ENCODE data around the gene TAX1BP3.

TAX1BP3 gene

DNA sequence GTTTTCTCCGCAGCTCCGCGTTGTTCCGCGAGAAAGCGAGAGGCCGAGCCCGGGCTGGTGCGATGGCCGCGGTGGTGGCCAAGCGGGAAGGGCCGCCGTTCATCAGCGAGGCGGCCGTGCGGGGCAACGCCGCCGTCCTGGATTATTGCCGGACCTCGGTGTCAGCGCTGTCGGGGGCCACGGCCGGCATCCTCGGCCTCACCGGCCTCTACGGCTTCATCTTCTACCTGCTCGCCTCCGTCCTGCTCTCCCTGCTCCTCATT lies 638 bp upstream of the TAX1BP3 start:
- Histone ChIP-seq H3K36me3 (peaks cover 6% of the 10 kb centered on the region), H3K4me3 (ENCODE audit: low read depth in 1 of 2, low read length in 1 of 2) (peak overlapping the region; percentile 74 to 94), H3K9me3 (no peaks in the 10 kb centered on the region), H3K27ac (peak overlapping the region; percentile 77), H3K4me1 (ENCODE audit: control insufficient read depth in 1 of 2, insufficient read depth in 1 of 2, low read depth in 1 of 2, low read length in 1 of 2) (peaks cover 15 to 21% of the 10 kb centered on the region in 2 experiments), H3K27me3 (no peaks in the 10 kb centered on the region)
- TF ChIP-seq, protein P1, sequence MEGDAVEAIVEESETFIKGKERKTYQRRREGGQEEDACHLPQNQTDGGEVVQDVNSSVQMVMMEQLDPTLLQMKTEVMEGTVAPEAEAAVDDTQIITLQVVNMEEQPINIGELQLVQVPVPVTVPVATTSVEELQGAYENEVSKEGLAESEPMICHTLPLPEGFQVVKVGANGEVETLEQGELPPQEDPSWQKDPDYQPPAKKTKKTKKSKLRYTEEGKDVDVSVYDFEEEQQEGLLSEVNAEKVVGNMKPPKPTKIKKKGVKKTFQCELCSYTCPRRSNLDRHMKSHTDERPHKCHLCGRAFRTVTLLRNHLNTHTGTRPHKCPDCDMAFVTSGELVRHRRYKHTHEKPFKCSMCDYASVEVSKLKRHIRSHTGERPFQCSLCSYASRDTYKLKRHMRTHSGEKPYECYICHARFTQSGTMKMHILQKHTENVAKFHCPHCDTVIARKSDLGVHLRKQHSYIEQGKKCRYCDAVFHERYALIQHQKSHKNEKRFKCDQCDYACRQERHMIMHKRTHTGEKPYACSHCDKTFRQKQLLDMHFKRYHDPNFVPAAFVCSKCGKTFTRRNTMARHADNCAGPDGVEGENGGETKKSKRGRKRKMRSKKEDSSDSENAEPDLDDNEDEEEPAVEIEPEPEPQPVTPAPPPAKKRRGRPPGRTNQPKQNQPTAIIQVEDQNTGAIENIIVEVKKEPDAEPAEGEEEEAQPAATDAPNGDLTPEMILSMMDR (IDR thresholded peaks at IDR 0.05), result no peak

DNA sequence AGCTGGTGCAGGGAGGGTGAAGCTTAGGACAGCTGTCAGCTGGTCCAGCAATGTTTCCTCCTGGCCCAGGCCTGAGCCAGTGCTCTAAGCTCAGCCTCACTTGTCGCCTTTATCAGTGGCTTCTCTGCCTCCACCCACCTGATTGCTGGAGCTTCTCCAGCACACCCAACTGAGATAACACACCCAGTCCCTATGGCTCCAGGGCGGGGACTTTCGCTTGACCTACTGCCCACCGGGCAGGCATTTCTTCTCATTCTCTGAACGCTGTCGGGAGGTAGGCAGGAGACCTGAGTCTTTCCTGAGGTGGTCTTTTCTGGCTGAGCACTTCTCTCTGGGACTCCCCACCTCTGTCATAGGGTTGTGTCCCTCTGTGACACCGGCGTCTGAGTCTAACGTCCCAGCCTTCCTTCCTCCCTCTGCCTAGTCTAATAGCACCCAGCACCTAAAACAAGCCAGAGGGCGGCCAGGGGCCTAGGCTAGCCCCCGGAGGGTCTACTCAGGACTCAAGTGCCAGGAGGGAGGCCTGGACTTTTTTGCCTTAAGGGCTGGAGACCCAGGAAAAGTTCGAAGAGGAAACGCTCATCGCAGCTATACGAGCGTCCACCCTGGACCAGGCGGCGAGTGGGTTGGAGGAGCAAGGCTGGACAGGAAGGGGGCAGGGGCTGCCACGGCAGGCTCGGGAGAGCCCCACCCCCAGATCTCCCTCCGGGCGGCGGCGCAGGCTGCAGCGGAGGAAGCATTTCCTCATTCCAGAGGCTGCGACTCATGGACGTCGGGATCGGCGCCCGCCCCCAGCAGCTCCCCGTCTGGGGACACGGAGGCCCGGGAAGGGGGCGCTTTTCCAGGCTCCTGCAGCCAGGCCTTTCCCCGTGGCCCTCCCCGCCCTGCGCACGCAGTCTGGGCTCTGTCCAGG lies 756 bp downstream of the TAX1BP3 start:
- H3K27ac ChIP-seq, result peak overlapping the region; percentile 77
- H3K4me3 ChIP-seq (ENCODE audit: low read depth in 1 of 2, low read length in 1 of 2), result peak overlapping the region; percentile 74 to 94
- H3K27me3 ChIP-seq, result no peaks in the 10 kb centered on the region
- H3K9me3 ChIP-seq, result no peaks in the 10 kb centered on the region
- peaks cover 6% of the 10 kb centered on the region for H3K36me3 ChIP-seq
- TF ChIP-seq, protein P1 (IDR thresholded peaks at IDR 0.05), result no peak
- H3K4me1 ChIP-seq (ENCODE audit: control insufficient read depth in 1 of 2, insufficient read depth in 1 of 2, low read depth in 1 of 2, low read length in 1 of 2), result peaks cover 15 to 21% of the 10 kb centered on the region in 2 experiments

DNA sequence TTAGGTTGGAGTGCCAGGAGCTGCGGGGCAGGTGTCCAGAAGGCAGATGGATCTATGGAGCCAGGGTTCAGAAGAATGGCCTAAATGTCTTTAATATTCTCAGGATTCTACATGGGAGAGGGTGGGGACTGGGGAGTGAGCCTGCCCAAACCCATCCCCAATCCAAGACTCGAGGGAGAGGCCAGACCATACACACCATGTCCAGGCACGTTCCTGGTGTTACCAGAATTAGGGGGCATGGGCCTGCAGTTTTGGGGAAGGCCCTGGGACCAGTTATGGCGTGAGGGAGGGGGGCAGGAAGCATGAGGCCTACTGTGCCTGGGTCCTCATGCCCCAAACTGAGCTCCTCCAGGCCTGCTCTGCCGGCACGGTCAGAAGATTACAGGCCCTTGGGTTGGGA lies 1.9 kb downstream of the TAX1BP3 start:
- peaks cover 8% of the 10 kb centered on the region for H3K36me3 ChIP-seq
- no peak overlapping the region for H3K4me3 ChIP-seq (ENCODE audit: low read depth in 1 of 2, low read length in 1 of 2)
- no peaks in the 10 kb centered on the region for H3K9me3 ChIP-seq
- TF ChIP-seq, protein P1 (IDR thresholded peaks at IDR 0.05), result no peak
- no peaks in the 10 kb centered on the region for H3K27me3 ChIP-seq
- peaks cover 15 to 21% of the 10 kb centered on the region in 2 experiments for H3K4me1 ChIP-seq (ENCODE audit: control insufficient read depth in 1 of 2, insufficient read depth in 1 of 2, low read depth in 1 of 2, low read length in 1 of 2)
- no peak overlapping the region for H3K27ac ChIP-seq

DNA sequence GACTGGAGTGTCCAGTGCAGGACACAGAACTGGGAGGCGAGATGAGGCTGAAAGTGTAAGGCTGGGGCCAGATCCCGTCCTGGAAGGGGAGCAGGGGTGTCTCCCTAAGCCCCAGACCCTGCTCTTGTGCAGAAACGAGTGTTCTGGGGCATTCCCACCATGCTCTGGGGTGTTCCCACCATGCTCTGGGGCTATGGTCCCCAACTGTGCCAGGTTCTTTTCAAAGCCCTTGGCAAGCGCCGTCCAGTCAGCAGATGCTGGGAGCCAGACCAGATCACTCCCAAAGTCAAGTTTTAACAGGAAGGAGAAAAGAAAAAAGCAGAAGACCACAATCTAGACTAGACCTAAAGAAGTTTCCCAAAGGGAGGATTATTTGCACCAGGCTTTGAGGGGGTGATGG lies 2.5 kb downstream of the TAX1BP3 start:
- no peaks in the 10 kb centered on the region for H3K27me3 ChIP-seq
- H3K27ac ChIP-seq, result no peak overlapping the region
- peaks cover 11% of the 10 kb centered on the region for H3K36me3 ChIP-seq
- peaks cover 15 to 21% of the 10 kb centered on the region in 2 experiments for H3K4me1 ChIP-seq (ENCODE audit: control insufficient read depth in 1 of 2, insufficient read depth in 1 of 2, low read depth in 1 of 2, low read length in 1 of 2)
- TF ChIP-seq, protein P1 (IDR thresholded peaks at IDR 0.05), result no peak
- no peak overlapping the region for H3K4me3 ChIP-seq (ENCODE audit: low read depth in 1 of 2, low read length in 1 of 2)
- no peaks in the 10 kb centered on the region for H3K9me3 ChIP-seq

DNA sequence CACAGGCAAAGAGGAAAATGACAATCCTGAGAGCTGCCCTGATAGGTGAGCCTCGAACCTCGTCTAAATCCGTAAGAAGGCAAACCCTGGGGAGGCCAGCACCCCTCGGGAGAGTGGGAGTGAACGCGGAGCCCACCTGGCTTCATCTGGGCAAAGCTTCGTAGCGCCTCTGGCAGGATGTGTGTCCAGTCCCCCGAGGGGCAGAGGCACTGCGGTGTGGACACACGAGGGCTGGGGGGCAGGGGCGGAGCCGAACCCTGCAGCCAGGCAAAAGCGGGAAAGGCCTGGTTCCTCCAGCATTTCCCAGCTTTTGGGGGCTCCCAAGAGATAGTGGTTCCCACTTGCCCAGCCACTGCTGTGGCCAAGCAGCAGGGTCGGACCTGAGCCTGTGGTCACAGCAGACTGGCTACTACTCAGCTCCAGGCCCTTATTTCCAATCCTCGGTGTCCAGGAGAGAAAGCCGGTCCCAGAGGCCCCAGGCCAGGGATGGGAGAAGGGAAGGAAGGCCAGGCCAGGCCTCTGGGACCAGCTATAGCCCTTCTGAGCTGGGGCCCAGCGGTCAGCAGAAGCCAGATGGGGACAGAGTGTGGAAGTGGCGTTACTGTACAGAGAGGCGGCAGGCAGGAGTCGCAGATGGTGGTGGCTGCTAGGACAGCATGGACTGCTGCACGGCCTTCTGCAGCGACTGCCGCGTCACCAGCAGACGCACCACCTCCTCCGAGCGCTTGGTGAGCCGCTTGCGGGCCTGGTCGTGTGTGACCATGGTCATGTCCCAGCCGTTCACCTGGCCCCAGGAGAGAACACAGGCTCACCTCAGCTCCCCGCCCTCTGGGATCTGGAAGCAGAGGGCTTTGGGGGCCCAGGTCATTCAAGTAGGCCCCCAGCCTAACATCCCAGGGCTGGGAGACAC lies 5.0 kb downstream of the TAX1BP3 start:
- H3K36me3 ChIP-seq, result peaks cover 25% of the 10 kb centered on the region
- no peaks in the 10 kb centered on the region for H3K27me3 ChIP-seq
- H3K4me1 ChIP-seq (ENCODE audit: control insufficient read depth in 1 of 2, insufficient read depth in 1 of 2, low read depth in 1 of 2, low read length in 1 of 2), result peaks cover 8 to 11% of the 10 kb centered on the region in 2 experiments
- H3K27ac ChIP-seq, result no peak overlapping the region
- TF ChIP-seq, protein P1 (IDR thresholded peaks at IDR 0.05), result no peak
- H3K4me3 ChIP-seq (ENCODE audit: low read depth in 1 of 2, low read length in 1 of 2), result no peak overlapping the region
- H3K9me3 ChIP-seq, result no peaks in the 10 kb centered on the region
